ENCODE measurements around the gene RRAGC. TPM values are rescaled to one million over a fixed set of nuclear protein-coding genes. Genes with fewer than 3 reads are reported as not detected.

RRAGC gene
- total and polyA plus RNA-seq, 5 donors from 2014 or later: 6.1 to 17.2 (median 8.8) TPM

DNA sequence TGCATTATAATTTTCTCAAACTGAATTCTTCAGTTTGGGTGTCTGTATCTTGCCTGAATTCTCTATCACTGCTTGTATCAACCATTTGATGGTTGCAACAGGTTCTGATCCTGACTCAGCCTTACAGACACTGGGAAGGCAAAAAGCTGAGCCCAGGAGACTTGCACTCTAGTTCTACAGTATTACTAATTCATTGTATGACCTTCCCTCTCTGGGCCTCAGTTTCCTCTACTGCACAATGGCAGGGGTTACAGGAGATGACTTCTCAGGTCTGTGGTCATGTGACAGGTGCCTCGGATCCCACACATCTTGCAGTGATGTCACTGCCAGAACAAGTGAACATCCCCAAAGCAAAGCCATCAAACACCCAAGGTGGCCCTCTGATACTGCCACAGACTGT, 38.7 kb downstream of the RRAGC start:
- Mint-ChIP-seq H3K9me3 (peaks cover 0 to 3% (median 0%) of the 10 kb centered on the region in 7 donors), H3K4me1 (peaks cover 0 to 14% (median 2%) of the 10 kb centered on the region in 4 donors), H3K27ac (no peak overlapping the region), H3K36me3 (no peaks in the 10 kb centered on the region), H3K27me3 (peaks cover 75% of the 10 kb centered on the region), H3K4me3 (no peak overlapping the region)
- no peak for ATAC-seq (ENCODE audit: low read depth in 2 of 2)
- Histone ChIP-seq H3K36me3 (ENCODE audit: control insufficient read depth, insufficient read depth, low read length) (no peaks in the 10 kb centered on the region), H3K27ac (ENCODE audit: insufficient read depth, low read length, poor library complexity, severe bottlenecking) (no peak overlapping the region), H3K27me3 (ENCODE audit: control insufficient read depth, insufficient read depth, low read length) (peaks cover 28% of the 10 kb centered on the region), H3K4me3 (ENCODE audit: low read depth, low read length) (no peak overlapping the region), H3K4me1 (ENCODE audit: control insufficient read depth, insufficient read depth, low read length, poor library complexity, severe bottlenecking) (peaks cover 13% of the 10 kb centered on the region), H3K9me3 (ENCODE audit: control insufficient read depth in 2 of 2, low read length in 2 of 2) (no peaks in the 10 kb centered on the region)
- no peak for DNase-seq

DNA sequence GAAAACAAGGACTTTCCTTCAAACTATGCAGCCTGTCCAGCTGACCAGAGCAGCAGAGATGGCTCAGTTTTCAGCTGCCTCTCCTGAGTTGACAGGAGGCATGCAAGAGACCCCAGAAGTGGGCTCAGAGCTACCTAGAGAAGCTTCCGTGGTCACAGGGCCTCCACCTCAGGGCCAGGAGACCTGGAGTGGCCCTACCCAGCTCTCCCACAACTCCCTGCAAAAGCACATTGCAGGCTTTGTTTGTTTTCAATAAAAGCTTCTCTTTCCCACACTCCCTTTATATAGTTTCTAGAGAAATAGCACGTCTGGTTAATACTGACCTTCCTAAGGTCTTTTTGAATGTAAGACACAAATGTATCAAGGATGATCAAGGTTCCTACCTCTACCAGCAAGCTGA, 40.1 kb downstream of the RRAGC start:
- Histone ChIP-seq H3K4me1 (ENCODE audit: control insufficient read depth, insufficient read depth, low read length, poor library complexity, severe bottlenecking) (peaks cover 13% of the 10 kb centered on the region), H3K27ac (ENCODE audit: insufficient read depth, low read length, poor library complexity, severe bottlenecking) (no peak overlapping the region), H3K4me3 (ENCODE audit: low read depth, low read length) (no peak overlapping the region), H3K27me3 (ENCODE audit: control insufficient read depth, insufficient read depth, low read length) (peaks cover 29% of the 10 kb centered on the region), H3K36me3 (ENCODE audit: control insufficient read depth, insufficient read depth, low read length) (no peaks in the 10 kb centered on the region), H3K9me3 (ENCODE audit: control insufficient read depth in 2 of 2, low read length in 2 of 2) (no peaks in the 10 kb centered on the region)
- H3K27ac Mint-ChIP-seq: no peak overlapping the region
- DNase-seq (no peak), ATAC-seq (ENCODE audit: low read depth in 2 of 2) (no peak)
- peaks cover 0 to 19% (median 6%) of the 10 kb centered on the region in 4 donors for H3K4me1 Mint-ChIP-seq
- H3K4me3 Mint-ChIP-seq: no peak overlapping the region
- peaks cover 75% of the 10 kb centered on the region for H3K27me3 Mint-ChIP-seq
- peaks cover 0 to 3% (median 0%) of the 10 kb centered on the region in 7 donors for H3K9me3 Mint-ChIP-seq
- no peaks in the 10 kb centered on the region for H3K36me3 Mint-ChIP-seq

DNA sequence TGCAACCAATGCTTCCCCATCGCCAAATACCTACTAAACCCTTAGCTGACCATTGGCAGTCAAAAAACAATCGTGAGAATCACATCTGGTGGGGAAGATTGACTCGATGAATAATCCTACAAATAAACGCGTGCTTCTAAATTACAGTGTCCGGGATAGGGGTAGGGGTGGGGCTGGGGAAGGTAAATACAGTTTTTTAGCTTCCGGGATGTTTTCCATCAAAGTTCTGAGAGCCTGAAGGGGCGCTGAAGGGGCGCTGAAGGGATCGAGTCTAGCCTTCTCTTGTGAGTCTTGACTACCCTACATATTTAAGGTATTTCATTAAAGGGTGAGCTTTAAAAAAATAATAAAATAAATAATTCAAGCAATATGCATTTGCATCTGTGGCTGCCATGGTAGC, 40.5 kb downstream of the RRAGC start:
- DNase-seq (no peak), ATAC-seq (ENCODE audit: low read depth in 2 of 2) (no peak)
- Mint-ChIP-seq H3K27me3 (peaks cover 74% of the 10 kb centered on the region), H3K36me3 (no peaks in the 10 kb centered on the region), H3K4me1 (peaks cover 0 to 19% (median 6%) of the 10 kb centered on the region in 4 donors), H3K9me3 (peaks cover 0 to 3% (median 0%) of the 10 kb centered on the region in 7 donors), H3K4me3 (peak overlapping the region in 1 of 4 donors; percentile 19), H3K27ac (no peak overlapping the region)
- H3K27me3 ChIP-seq (ENCODE audit: control insufficient read depth, insufficient read depth, low read length): peaks cover 33% of the 10 kb centered on the region
- peaks cover 13% of the 10 kb centered on the region for H3K4me1 ChIP-seq (ENCODE audit: control insufficient read depth, insufficient read depth, low read length, poor library complexity, severe bottlenecking)
- no peaks in the 10 kb centered on the region for H3K9me3 ChIP-seq (ENCODE audit: control insufficient read depth in 2 of 2, low read length in 2 of 2)
- H3K27ac ChIP-seq (ENCODE audit: insufficient read depth, low read length, poor library complexity, severe bottlenecking): no peak overlapping the region
- H3K36me3 ChIP-seq (ENCODE audit: control insufficient read depth, insufficient read depth, low read length): no peaks in the 10 kb centered on the region
- no peak overlapping the region for H3K4me3 ChIP-seq (ENCODE audit: low read depth, low read length)

DNA sequence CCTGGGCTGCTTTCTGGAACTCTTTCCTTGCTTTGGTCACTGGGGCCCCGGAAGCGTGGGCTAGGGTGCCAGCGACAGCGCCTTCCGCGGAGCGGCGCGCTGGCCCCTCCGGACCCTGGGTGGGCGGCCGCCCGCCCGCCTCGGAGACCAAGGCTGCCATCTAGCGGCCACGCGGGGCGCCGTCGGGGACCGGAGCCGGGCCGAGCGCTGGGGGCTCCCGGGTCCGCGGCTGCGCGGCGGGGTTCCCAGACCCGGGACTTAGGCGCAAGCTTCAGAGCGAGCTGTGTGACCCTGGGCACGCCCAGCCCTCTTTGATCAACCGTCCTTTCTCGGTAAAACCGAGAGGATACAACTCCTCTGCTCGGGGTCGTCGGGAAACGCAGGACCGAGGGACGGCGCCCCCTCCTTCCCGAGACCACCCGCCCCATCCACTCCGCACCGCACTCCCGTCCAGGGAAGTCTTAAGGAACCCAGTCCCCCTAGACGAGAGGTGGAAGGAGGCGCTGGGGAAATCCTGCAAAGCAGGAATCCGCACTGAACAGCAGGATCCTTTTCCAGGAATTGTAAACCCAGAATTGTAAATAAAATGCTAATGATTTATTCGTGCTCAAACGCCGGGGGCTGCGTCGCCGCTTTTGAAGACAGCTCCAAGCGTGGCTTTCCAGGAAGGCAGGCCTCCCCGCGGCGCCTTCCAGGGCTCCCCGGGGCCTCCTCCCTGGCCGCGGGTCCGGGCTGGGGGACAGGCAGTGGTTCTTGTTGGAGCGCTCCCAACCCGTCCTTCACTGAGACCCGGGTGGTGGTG, 41.2 kb downstream of the RRAGC start:
- peak in 2 of 3 donors; percentile 16 to 34 for DNase-seq
- H3K4me3 ChIP-seq (ENCODE audit: low read depth, low read length): no peak overlapping the region
- H3K4me3 Mint-ChIP-seq: peak overlapping the region in 1 of 4 donors; percentile 19

DNA sequence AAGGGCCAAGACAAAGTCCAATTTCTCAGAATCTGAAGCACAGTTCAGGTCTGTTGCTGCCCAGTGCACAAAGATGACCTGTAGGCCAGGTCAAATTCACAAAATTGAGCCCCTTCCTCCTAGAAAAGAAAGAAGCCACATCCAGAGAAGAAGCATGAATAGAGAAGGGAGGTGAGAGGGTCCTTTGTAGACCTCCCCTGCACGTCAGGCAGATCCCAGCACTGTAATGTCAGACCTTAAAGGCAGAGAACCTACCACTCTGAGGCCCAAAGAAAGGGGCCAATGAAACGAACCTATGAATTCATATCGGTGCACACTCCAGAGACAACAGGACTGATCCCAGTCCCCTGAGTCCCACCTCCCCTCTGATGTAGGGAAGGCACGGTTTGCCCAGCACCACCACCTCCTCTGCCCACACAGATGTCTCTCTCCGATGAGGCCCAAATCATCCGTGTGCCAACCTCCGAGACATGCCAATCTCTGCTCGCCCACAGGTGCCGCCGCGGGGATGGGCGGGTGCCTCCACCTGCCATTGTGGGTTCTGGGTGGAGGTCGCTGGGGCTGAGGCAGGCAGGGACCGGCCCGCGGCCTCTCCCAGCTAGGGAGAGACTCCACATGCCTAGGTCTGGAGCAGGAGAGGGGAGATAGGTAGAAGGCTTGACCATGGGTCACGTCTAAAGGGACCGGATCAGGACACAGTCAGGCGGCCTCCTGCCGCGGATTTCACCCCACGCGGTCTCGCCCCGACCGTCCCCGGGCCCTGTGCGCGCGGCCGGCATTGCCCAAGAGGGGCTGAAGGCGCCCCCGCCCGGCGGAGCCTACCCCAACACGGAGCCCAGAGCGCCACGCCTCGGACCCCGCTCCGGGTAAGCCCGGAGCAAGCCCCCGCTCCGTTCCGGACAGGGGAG, 42.1 kb downstream of the RRAGC start:
- H3K9me3 Mint-ChIP-seq: peaks cover 0 to 3% (median 0%) of the 10 kb centered on the region in 7 donors
- ATAC-seq (ENCODE audit: low read depth in 2 of 2) (no peak), DNase-seq (no peak)
- Histone ChIP-seq H3K9me3 (ENCODE audit: control insufficient read depth in 2 of 2, low read length in 2 of 2) (no peaks in the 10 kb centered on the region), H3K4me1 (ENCODE audit: control insufficient read depth, insufficient read depth, low read length, poor library complexity, severe bottlenecking) (peaks cover 13% of the 10 kb centered on the region), H3K4me3 (ENCODE audit: low read depth, low read length) (no peak overlapping the region), H3K36me3 (ENCODE audit: control insufficient read depth, insufficient read depth, low read length) (no peaks in the 10 kb centered on the region), H3K27me3 (ENCODE audit: control insufficient read depth, insufficient read depth, low read length) (peaks cover 35% of the 10 kb centered on the region), H3K27ac (ENCODE audit: insufficient read depth, low read length, poor library complexity, severe bottlenecking) (no peak overlapping the region)
- H3K4me3 Mint-ChIP-seq: peak overlapping the region in 1 of 4 donors; percentile 62
- H3K36me3 Mint-ChIP-seq: no peaks in the 10 kb centered on the region
- no peak overlapping the region for H3K27ac Mint-ChIP-seq
- peaks cover 0 to 19% (median 6%) of the 10 kb centered on the region in 4 donors for H3K4me1 Mint-ChIP-seq
- peaks cover 80% of the 10 kb centered on the region for H3K27me3 Mint-ChIP-seq

More for the DNA sequence above, 41.2 kb downstream of the RRAGC start:
- no peaks in the 10 kb centered on the region for H3K36me3 Mint-ChIP-seq
- Histone ChIP-seq H3K27me3 (ENCODE audit: control insufficient read depth, insufficient read depth, low read length) (peaks cover 35% of the 10 kb centered on the region), H3K27ac (ENCODE audit: insufficient read depth, low read length, poor library complexity, severe bottlenecking) (no peak overlapping the region), H3K9me3 (ENCODE audit: control insufficient read depth in 2 of 2, low read length in 2 of 2) (no peaks in the 10 kb centered on the region), H3K4me1 (ENCODE audit: control insufficient read depth, insufficient read depth, low read length, poor library complexity, severe bottlenecking) (peaks cover 13% of the 10 kb centered on the region), H3K36me3 (ENCODE audit: control insufficient read depth, insufficient read depth, low read length) (no peaks in the 10 kb centered on the region)
- peaks cover 78% of the 10 kb centered on the region for H3K27me3 Mint-ChIP-seq
- H3K4me1 Mint-ChIP-seq: peaks cover 0 to 19% (median 6%) of the 10 kb centered on the region in 4 donors
- H3K27ac Mint-ChIP-seq: no peak overlapping the region
- ATAC-seq (ENCODE audit: low read depth in 2 of 2): peak in 1 of 2 donors; percentile 45
- peaks cover 0 to 3% (median 0%) of the 10 kb centered on the region in 7 donors for H3K9me3 Mint-ChIP-seq

DNA sequence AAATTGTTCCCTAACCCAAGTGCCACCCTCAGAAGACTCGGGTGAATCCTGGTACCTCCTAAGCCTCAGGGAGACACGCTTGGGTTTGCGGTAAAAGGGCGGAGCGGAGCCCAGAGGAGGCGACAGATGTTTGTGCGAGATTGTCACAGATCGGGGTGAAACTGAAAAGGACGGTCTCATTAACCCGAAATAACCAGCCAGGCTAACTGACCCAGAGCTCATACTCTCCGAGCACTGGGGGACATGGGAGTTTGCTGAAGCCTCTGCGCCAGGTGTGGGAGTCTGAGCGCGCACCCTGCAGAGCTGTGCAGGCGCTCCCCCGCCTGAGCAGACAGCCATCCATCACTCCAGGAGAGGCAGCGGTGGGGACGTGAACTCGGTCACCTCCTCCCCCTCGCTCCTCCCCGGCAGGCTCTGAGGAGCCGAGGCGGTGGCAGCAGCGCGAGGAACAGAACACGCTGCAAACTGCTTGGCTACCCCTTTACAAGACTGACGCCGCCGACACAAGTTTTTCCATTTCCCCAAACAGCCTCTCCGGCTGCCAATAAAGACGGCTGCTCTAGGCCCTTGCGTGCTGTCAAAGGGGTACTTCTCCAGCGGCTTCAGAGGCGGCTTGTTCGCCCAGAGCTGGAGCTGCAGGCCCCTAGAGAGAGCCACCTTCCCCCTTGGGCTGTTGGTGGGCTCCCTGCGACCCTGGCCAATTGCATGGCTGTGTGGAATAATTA, 43.5 kb downstream of the RRAGC start:
- no peaks in the 10 kb centered on the region for H3K36me3 ChIP-seq (ENCODE audit: control insufficient read depth, insufficient read depth, low read length)
- Mint-ChIP-seq H3K9me3 (peaks cover 0 to 3% (median 0%) of the 10 kb centered on the region in 7 donors), H3K27me3 (peaks cover 71% of the 10 kb centered on the region), H3K4me3 (peak overlapping the region in 3 of 4 donors; percentile 12 to 68 (median 47)), H3K36me3 (no peaks in the 10 kb centered on the region), H3K4me1 (peaks cover 0 to 19% (median 6%) of the 10 kb centered on the region in 4 donors), H3K27ac (no peak overlapping the region)
- H3K9me3 ChIP-seq (ENCODE audit: control insufficient read depth in 2 of 2, low read length in 2 of 2): no peaks in the 10 kb centered on the region
- peaks cover 13% of the 10 kb centered on the region for H3K4me1 ChIP-seq (ENCODE audit: control insufficient read depth, insufficient read depth, low read length, poor library complexity, severe bottlenecking)
- no peak overlapping the region for H3K27ac ChIP-seq (ENCODE audit: insufficient read depth, low read length, poor library complexity, severe bottlenecking)
- no peak overlapping the region for H3K4me3 ChIP-seq (ENCODE audit: low read depth, low read length)
- DNase-seq (peak in 1 of 3 donors; percentile 22), ATAC-seq (ENCODE audit: low read depth in 2 of 2) (peak in 1 of 2 donors; percentile 43)
- H3K27me3 ChIP-seq (ENCODE audit: control insufficient read depth, insufficient read depth, low read length): peaks cover 28% of the 10 kb centered on the region

DNA sequence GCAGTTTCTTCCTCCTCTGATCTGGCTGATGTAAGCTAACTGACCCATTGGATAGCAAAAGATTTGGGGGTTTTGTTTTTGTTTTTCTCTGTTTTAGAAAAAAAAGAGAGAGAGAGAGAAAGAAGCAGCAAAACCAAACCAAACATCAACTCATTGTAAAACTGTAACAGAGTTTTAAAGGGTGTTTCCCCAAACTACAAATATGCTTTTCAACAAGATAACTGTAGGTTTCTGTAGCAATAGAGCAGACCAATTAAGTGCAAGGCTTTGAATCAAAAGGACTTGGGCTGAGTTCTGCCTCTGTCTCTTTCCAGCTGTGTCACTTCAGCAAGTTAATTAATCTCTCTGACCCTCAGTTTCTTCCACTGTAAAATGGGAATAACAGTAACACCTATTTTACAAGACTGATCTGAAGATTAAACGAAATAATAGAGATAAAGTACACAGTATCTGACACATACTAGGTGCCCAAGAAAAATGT, 44.5 kb downstream of the RRAGC start:
- Histone ChIP-seq H3K27ac (ENCODE audit: insufficient read depth, low read length, poor library complexity, severe bottlenecking) (no peak overlapping the region), H3K4me3 (ENCODE audit: low read depth, low read length) (no peak overlapping the region), H3K4me1 (ENCODE audit: control insufficient read depth, insufficient read depth, low read length, poor library complexity, severe bottlenecking) (peaks cover 13% of the 10 kb centered on the region), H3K9me3 (ENCODE audit: control insufficient read depth in 2 of 2, low read length in 2 of 2) (no peaks in the 10 kb centered on the region), H3K36me3 (ENCODE audit: control insufficient read depth, insufficient read depth, low read length) (no peaks in the 10 kb centered on the region), H3K27me3 (ENCODE audit: control insufficient read depth, insufficient read depth, low read length) (peaks cover 24% of the 10 kb centered on the region)
- Mint-ChIP-seq H3K4me1 (peaks cover 0 to 19% (median 6%) of the 10 kb centered on the region in 4 donors), H3K27me3 (peaks cover 61% of the 10 kb centered on the region), H3K36me3 (no peaks in the 10 kb centered on the region), H3K27ac (no peak overlapping the region), H3K4me3 (no peak overlapping the region), H3K9me3 (peaks cover 0 to 3% (median 0%) of the 10 kb centered on the region in 7 donors)
- ATAC-seq (ENCODE audit: low read depth in 2 of 2) (no peak), DNase-seq (no peak)

All from CD4-positive, CD25-positive, alpha-beta regulatory T cell (primary cell).